ENCODE measurements around the gene PHF2.

The PHF2 gene

DNA sequence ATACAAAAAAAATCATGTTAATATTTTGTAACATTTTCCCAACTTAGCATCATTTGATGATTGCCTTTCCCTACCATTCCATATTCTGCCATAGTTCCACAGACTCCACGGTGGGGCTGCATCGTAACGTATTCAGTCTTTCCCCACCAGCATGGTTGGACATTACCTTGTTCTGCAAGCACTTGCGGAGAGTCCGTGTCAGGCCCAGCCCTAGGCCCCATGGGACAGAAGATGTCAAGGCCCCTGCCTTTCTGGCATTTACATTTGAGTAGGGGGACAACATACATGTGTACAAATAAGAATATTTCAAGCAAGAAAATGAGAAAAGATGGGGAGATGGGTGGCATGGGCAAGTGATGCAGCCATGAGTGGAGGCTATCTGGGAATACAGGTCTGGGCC is 8.2 kb upstream of the PHF2 start:
- DNase-seq, result no peak

DNA sequence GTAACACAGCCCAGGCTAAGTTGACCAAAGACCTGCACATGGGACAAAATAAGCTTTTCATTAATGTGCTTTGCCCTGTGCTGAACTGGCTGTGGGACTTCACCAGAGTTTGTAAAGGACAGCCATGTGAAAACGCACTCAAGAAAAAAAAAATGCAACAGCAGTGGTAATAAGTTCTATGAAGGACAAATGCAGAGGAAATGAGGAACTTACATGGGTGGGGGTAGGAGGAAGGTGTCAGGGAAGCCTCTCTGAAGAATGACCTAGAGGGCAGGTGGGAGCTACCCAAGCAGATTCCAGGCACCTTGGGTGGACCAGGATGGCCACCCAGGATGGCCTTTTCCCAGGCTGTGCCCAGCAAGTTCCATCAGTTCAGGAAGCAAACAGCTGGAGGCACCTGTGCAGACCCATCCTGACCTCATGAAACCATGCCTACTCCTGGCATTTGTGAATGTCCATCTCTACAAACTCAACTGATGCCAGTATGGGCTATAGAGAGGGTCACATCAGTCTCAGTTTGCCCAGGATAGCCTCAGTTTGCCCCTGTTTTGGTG is 6.7 kb upstream of the PHF2 start:
- DNase-seq, result no peak

DNA sequence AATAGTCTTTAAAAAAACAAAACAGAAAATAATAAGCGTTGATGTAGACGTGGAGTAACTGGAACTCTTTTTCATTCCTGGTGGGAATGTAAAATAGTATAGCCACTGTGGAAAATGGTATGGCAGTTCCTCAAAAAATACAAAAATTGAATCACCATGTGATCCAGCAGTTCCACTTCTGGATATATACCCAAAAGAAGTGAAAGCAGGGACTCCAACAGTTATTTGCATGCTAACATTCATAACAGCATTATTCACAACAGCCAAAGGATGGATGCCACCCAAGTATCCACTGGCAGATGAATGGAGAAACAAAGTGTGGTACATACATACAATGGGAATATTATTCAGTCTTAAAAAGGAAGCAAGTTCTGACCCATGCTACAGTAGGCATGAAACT is 4.2 kb upstream of the PHF2 start:
- no peak for DNase-seq

DNA sequence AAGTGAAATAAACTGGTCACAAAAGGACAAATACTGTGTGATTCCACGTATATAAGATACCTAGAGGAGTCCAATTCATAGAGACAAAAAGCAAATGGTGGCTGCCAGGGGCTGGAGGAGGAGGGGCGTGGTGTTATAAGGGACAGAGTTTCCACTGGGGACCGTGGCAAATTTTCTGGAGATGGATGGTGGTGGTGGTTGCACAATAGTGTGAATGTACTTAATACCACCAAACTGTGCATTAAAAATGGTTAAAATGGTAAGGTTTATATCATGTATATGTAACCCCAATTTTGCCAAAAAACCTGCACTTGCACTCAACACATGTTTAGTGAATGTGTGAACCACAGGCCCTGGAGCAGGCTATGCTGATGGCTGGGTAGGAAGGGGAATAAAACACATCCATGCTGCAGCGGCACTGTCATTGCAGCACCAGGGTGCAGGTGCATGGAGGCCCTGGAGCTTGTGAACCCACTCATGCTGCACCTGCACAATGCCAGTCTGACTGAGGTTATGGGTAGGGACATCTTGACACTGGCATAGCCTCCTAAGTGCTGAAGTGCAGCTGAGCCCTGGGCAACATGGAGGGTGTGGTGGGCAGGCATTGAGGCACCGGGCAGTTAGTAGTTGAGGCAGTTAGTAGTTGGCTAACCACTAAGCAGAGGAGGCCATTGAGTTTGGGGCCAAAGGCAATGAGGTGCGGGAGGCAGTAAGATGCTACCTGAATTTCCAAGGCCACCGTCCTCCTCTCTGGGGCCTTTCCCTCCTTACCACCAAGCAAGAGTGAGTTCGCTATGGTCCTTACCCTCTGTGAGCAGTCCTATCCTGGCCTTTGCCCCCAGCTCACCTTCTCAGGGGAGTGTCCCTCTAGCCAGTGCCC is 3.5 kb upstream of the PHF2 start:
- DNase-seq, result no peak

DNA sequence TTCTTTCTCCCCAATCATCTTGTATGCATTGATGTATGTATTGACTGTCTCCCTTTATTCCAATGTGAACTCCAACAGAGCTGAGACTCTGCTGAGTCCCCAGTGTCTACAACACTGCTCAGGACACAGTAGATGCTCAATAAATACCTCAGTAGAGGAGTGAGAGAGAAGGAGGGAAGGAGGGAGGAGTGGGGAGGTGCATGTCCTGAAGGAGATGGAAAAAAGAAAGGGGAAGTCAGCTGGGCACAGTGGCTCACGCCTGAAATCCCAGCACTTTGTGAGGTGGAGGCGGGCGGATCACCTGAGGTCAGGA is 2.9 kb upstream of the PHF2 start:
- DNase-seq, result no peak

DNA sequence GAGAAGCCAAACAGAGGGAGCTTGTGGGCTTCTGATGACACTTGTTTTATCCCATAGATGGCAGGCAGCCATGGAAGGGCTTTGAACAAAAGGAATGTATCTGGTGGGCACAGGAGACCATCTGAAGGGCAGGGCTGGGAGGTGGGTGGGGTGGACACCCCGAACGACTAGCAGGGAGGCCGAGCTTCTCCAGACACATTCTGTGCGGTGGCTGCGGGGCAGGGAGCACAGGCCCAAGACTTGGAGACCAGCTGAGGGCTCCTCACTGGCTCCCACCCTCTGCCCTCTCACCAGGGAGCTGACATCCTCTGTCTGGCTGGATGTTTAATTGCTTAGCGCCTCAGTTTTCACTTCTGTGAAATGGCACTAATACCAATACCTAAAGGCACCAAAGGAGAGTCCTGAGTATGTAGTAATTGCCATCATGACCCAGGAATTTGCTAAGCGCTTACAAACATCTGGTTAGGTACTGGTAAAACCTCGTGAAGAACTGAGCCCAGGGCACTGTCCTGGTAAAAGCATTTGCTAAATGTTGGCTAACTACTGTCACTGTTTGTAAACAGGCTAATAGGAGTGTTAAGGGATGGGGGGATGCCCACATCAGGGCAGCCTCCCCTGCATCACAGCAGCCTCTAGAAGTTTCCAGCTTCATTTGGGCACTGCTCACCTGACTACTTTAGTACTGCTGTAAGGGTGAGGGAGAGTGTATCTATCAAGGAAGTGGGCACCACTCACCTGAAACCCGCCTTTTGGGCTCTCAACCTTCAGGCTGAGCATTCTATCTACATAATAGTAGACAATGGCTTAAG is 2.1 kb upstream of the PHF2 start:
- no peak for DNase-seq

DNA sequence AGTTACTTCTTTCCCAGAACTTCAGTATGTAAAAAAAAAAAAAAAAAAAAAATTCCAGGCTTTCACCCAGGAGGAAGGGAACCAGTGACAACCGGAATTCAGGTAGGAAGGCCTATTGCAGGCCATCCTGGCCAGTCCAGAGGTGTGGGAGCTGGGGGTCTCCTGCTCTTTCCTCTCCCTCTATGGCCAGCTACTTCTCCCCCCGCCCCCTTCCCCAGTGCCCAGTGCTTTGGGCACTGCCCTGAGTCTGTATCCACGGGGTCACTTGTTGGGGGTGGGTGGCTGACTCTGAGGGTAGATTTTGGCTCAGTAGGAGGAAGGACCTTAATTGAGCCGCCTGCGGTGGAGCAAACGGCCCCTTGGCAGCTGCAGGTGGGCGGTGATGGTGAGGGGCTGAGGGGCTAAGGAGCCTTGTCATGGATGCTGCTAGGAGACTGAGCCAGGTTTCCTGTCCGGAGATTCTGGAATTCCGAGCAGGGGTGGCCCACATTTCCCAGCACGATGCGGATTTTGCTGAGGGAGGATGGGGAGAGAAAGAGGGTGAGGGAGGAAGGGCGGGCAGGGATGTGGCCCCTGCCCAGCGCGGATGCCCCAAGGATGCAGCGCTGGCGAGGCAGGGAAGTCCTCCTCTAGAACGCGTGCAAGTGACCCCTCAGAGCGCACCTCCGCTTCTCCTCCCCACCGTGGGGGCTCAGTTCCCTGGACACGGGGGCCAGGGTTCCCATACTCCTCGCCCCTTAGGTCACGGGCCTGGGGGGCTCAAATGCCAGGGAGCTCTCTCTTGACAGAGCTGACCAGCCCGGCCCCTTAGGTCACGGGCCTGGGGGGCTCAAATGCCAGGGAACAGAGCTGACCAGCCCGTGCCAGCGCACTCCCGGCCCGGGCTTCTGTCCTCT is 1.2 kb upstream of the PHF2 start:
- no peak for DNase-seq

DNA sequence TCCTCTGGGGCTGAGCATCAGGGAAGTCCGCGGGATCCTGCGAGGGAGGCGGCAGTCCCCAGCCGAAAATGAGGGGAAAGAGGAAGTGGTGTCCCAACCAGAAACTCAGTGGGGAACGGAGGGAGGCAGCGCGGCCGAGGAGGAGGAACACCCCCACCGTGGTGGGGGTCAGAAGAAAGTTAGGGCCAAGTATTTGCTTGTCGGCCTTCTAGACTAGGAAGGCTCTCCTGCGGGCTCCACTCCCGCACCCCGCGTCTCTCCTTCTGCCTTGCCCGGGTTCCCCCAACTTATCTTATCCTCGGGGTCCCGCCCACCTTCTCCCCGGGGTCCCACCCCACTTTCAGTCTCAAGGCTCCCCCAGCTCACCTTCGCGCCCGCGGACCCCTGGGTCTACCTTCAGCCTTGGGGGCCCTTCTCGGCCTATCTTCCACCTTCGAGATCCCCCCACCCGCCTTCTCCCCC is 557 bp upstream of the PHF2 start:
- peak; percentile 84 for DNase-seq

DNA sequence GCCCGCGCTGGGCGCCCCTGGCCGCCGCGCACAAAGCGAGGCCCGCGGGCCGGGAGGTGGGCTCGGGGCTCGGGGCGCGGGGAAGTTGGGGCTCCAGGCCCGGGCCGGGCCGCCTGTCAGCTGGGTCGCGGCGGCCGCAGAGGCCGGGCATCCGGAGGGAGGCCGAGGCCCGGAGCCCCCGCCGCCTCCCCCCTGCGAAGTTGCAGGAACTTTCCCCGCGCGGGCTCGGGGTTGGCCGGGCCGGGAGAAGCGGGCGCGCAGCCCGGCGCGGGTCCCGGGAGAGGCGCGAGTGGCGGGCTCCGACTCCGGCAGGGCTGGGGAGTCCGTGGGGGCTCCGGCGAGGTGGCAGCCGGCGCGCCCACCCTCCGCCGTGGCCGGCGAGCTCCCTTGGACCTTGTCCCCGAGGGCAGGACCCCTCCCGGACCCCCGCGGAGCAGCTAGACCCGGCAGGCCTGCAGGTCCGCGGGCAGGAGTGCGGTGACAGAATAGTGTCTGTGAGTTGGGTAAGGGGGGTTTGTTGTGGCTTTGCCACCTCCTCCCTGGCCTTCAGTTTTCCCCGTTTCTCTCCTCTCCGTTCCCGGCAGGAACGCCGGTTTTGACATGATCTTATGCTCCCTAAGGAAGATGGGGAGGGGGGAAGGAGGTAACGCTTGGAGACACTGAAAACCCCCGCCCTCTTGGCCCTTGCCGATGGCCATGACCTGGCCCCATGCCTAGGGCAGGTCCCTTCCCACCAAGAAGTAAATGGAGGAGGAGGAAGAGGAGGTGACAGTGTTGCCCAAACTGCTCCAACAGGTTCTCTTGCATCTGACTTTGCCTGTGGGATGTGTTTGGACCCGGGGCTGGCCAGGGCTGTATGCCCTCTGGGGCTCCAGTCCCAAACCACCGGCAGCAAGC is 942 bp downstream of the PHF2 start:
- DNase-seq, result peak; percentile 72

DNA sequence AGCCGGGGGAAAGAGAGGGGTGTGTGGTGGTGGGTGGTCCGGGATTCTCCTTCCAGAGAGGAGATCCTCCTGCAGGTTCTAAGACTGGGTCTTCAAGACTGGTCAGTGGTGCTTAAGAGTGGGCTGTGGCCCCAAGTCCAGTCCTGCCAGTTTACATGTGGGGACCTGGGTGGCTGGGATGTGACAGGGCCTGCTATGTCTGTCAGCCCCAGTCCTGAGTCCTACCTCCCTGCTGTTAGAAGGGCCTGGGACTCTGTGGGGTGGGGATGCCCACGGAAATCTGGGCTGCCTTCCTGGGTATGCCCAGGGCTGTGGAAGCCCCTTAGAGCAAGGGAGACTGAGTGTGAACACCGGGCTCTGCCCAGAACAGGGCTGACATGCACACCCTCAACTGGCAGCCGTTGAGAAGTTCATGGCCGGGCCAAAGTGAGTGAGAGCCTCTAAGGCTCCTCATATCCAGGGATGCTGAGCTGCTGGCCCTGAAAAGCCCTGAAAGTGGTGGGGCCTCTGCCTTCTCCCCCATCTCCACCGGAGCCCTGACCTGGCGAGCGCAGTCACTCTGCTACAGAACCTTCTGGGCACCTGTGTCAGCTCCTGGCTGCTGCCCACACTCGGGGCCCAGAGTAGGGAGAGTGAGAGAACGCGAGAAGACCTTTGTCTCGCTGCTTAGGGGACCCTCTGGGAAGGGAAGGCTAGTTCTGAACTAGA is 1.7 kb downstream of the PHF2 start:
- no peak for DNase-seq

DNA sequence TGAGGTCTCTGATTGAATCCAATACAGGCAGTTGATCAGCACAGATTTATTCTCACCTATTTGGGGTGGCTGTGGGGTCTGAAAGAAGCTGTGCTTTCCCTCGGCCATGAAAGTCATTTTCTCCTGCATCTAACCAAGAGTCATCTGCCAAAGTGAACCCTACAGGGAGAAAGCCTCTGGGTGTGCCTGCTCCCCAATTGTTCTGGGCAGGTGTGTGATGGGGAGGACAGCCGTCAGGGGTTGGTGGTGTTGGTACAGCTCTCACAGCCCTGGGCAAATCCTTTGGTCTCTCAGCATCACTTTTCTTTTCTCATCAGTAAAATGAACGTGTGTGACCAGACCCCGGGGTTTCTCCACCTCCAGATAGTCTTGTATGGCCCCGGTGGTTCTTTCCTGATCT is 2.5 kb downstream of the PHF2 start:
- no peak for DNase-seq

DNA sequence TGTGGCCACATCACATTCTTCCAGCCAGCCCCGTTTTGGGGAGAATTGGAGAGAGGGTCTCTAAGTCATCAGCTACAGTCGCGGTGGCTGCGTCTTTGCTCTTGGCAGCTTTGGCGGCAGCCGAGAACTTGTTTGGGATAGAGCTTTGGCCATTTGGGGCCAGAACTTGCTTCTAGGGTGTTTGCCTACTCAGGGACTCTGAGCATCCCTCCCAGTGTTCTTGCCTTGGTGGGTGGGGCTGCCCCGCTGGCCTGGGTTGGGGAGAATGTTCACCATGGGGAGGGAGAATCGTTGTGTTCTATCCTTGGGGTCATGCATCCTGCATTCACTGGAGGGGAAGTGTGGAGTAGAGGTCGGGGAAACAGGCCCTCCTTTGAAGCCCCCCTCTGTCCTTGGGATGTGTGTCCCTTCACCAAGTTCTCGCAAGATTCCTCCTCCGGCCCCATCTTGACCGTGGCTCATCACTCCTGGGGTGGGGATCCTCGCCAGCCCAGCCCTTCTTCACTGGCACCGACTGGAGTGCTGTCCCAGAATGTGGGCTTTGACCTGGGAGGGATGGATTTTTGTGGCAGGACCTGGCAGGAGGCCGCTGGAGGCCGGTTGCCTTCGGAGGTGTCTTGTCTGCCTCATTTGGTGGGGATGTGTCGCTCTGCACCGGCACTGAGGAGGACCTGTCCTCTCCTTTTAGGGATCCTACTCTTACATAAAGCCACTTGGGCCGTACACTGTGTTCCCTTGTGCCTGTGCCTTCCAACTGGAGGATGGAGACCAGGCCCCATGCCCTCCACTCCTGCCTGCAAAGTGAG is 3.5 kb downstream of the PHF2 start:
- no peak for DNase-seq

DNA sequence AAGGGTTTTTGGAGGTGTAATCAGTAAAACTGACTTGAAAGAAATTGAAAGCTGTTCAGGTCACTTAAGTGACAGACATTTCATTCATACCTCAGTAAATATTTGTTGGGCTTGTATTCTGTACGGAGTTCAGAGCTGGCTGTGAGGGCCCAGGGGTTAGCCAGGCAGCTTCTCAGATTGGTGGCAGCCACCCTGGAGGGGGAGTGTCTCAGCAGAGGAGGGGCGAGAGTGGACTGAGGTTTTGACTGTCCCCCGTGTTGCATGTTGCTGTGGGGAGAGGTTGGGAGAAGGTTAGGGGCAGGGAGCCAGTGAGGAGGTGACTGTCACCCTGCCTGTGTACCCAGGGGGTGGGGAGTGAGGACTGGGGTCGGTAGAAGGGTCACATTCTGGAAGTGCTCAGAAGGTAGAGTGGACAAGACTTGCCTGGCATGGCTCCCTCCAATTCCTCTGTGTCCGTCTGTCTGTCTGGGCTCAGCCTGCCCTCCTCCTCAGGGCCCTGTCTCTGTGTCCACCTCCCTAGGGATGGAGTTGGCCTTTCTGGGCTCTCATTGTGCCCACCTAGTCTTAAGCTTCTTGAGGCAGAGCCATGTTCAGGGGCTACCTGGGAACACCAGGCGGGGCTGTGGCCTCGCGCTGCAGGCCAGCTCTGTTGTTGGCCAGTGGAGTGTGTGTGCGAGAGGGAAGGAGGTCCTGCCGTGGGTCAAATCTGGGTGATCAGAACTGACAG is 4.4 kb downstream of the PHF2 start:
- DNase-seq, result no peak

DNA sequence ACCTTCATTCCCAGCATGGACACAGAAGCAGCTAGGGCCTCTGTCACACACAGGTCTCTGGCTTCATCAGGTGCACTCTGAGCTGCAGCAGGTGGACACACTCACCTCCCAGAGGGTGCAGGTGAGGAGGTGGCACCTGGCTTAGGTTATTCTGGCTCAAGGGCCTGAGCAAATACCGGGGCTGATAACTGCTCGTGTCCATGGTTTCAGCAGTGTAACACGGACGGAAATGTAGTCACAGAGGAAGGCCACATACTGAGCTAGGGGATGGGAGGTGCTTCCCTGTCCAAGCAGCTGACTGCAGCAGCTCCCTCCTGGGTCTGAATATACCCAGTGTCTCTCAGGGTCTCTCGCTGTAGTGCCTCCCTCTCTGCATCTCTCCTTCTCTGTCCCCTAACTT is 5.7 kb downstream of the PHF2 start:
- no peak for DNase-seq

DNA sequence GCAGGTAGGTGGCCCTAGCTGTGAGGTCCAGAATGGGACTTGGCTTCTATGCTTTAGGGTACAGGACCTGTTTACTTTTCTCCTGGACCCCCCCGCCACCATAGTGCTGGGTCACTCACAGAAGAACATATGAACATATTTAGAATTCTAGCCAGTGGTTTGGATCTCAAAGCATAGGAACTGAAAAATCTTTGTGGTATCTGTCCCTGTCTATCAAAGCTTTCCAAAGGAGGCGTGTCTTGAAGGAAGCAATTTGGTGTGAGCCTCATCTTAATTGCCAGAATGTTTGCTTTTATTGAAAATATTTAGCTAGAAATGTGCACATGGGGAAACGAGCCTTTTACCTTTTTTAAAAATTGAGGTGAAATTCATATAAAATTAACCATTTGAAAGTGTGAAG is 6.2 kb downstream of the PHF2 start:
- DNase-seq, result no peak

DNA sequence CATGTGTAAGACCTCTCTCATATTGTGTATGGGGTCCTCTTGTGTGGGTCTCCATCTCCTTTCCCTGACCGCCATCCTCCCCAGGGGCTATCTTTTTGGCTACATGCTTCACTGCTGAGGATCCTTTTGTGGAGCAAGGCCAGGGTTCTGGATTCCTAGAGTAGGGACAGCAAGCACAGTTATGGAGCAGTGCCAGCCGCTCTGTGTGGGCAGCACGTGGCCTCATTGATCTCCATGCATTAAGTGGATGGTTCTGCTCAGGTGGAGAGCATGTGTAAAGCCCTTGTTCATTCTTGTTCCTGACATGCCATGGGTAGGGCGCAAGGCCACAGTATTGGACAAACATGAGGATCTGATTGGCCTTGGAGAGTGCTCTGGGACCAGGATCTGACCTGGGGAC is 8.9 kb downstream of the PHF2 start:
- DNase-seq, result no peak

DNA sequence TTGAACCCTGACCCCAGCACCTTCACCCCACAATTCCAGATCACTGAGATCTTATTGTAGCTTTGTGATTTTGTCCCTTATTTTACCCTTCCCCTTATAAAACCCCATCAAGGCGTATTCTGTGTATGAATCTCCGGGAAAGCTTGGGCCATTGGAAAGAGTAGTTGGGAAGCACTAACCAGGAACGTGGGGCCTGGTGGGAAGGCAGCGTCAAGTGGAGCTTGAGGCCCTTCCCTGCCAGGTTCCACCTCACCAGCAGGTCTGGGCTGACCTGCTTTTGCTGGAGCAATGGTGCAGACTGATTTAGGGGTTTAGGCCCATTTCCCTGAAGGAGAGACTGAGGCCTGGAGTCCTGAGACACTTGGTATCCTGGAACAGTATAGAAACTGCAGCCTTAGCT is 9.3 kb downstream of the PHF2 start:
- no peak for DNase-seq

DNA sequence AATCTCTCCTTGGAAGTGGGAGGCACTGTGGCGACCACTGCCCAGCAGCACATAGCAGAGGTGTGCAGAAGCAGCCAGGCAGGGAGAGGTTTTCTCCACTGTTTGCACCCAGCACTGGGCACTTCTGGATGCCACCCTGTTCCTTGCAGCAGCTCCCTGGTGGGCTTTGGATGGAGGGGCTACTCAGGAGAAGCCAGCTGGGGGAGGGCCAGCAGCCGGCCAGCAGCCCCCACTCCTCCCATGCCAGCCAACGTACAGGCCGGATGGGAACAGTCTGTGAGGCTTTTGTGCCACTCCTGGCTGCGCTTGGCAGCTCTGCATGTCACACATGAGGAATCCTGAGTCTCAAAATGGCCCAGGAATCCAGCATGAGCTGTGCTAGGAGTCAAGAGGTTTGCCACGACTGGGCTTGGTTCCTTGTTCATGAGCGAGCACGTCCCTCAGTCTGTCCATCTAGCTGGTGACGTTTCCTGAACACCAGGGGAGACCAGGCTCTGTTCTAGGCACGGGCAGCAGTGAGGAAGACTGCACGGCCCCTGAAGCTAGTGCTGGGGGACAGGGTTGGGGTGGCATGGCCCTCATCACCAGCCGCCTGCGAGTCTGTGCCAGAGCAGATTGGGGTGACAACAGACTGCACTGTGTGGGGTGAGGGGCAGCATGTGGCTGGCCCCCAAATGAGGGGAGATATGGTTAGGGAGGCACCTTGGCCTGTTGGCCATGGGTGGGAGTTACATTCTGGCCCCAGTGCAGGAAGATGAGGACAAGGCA is 10.1 kb downstream of the PHF2 start:
- peak; percentile 42 for DNase-seq

Measured in right kidney (tissue), 1 donor.